Body of pancreas (tissue), 4 donors: ENCODE results near the gene CTIF.

Experiments used
- CTCF ChIP-seq, 7 experiments: fragments of 450-650 bp in 4 of 7; fragments of 200-600 bp in 3 of 7; sonication (generic) in 3 of 7; IDR thresholded peaks; one replicate each; pipeline ENCODE4 v1.5.1; 2016 to 2019; ENCODE audit warnings: antibody characterized with exemption in 7 of 7
- POLR2A ChIP-seq, 3 donors: fragments of 450-650 bp; IDR thresholded peaks; one replicate each; pipeline ENCODE4 v1.6.1; 2016; ENCODE audit warnings: antibody characterized with exemption in 3 of 3, mild to moderate bottlenecking in 2 of 3

GRCh38 chr18:48705531-48705930, 166.7 kb downstream of the CTIF start:
- TF ChIP-seq CTCF (IDR thresholded peaks at IDR 0.05) (no peak), POLR2A (IDR thresholded peaks at IDR 0.05) (no peak)
